Epithelial cell of esophagus (primary cell): ENCODE measurements around the gene EHMT2.
"Not testable (repeated sequence)": the region's sequence is repeated elsewhere in the genome, so short reads cannot be mapped to it uniquely, and the experiment has no call there.

Experiments
- DNase-seq: peaks from one replicate; pipeline ENCODE4 v3.0.0; 2010; ENCODE audit warnings: low read depth
- H3K4me3 ChIP-seq: 2 replicates; pipeline ENCODE4 v1.5.1; 2011; ENCODE audit warnings: mild to moderate bottlenecking, low read length, control low read depth
- TF ChIP-seq, protein P1 (sequence below): IDR thresholded peaks from 2 replicates; pipeline ENCODE4 v1.5.1; 2011; ENCODE audit warnings: low read depth, mild to moderate bottlenecking, low read length, control low read depth, inconsistent platforms; ENCODE audit not compliant: insufficient read depth; ENCODE audit errors: missing control alignments

Gene EHMT2

DNA sequence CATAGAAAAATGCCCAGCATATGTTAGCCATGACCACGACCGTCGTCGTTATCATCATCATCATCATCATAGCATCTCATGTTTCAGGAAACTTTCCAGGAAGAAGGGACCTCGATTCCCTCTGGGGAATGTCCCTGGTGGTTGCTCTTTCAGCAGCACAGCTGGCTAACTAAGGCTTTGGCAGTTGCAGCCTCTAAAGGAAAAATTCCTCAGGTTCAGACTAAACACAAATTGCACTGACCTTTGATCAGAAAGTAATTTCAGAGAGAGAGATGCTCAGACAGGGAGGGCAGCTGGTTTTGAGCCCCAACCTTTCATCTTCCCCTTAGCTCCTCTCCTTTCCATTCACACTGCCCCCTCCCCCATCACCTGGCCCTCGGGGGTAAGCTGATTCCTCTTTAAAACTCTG, 42.8 kb upstream of the EHMT2 start:
- no peak for DNase-seq
- H3K4me3 ChIP-seq = no peak overlapping the region
- TF ChIP-seq, protein P1, sequence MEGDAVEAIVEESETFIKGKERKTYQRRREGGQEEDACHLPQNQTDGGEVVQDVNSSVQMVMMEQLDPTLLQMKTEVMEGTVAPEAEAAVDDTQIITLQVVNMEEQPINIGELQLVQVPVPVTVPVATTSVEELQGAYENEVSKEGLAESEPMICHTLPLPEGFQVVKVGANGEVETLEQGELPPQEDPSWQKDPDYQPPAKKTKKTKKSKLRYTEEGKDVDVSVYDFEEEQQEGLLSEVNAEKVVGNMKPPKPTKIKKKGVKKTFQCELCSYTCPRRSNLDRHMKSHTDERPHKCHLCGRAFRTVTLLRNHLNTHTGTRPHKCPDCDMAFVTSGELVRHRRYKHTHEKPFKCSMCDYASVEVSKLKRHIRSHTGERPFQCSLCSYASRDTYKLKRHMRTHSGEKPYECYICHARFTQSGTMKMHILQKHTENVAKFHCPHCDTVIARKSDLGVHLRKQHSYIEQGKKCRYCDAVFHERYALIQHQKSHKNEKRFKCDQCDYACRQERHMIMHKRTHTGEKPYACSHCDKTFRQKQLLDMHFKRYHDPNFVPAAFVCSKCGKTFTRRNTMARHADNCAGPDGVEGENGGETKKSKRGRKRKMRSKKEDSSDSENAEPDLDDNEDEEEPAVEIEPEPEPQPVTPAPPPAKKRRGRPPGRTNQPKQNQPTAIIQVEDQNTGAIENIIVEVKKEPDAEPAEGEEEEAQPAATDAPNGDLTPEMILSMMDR = no peak

DNA sequence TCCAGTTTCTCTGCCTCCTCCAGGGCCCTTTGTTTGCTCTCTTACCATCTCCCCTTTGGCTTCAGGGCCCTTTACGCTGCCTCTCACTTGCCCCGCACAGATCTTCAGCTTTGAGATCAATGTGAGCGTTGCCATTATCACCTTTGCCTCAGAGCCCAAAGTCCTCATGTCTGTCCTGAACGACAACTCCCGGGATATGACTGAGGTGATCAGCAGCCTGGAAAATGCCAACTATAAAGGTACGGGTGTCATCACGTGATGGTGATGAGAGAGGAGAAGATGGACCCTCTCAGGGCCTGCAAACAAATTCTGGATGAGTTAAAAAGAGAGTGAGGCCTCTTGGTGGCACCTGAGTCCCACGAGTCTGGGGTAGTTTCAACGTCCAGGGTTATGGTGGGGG, 38.3 kb upstream of the EHMT2 start:
- TF ChIP-seq, protein P1 = no peak
- no peak overlapping the region for H3K4me3 ChIP-seq
- DNase-seq = no peak

DNA sequence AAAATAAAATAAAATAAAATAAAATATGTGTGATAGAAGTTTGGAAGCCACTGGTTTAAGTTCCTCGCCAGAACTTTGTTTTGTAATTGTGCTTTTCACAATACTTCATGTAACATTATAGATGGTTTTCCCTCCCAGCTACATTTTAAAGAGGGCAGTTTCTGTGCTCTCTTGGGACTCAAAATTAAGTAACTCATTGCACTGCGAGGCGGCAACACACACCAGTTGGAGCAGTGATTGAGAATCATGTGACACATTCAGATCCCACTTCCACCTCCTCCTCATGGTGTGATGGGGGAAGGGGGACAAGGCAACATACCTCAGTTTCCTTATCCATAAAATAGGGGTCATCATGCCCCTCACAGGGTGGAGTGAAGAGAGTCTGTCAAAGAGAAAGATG, 37.5 kb upstream of the EHMT2 start:
- no peak for DNase-seq
- TF ChIP-seq, protein P1 = no peak
- H3K4me3 ChIP-seq = no peak overlapping the region

DNA sequence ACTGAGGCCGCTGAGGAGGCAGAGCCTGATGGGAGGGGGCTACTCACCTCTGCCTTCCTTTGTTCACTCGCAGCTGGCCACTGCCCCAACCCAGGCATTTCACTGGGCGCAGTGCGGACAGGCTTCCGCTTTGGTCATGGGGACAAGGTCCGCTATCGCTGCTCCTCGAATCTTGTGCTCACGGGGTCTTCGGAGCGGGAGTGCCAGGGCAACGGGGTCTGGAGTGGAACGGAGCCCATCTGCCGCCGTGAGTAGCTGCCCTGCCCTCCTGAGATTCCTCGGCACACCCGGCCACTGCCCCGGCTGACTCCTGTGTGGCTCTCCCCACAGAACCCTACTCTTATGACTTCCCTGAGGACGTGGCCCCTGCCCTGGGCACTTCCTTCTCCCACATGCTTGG, 36.0 kb upstream of the EHMT2 start:
- no peak for DNase-seq
- TF ChIP-seq, protein P1 = no peak
- H3K4me3 ChIP-seq = no peak overlapping the region

DNA sequence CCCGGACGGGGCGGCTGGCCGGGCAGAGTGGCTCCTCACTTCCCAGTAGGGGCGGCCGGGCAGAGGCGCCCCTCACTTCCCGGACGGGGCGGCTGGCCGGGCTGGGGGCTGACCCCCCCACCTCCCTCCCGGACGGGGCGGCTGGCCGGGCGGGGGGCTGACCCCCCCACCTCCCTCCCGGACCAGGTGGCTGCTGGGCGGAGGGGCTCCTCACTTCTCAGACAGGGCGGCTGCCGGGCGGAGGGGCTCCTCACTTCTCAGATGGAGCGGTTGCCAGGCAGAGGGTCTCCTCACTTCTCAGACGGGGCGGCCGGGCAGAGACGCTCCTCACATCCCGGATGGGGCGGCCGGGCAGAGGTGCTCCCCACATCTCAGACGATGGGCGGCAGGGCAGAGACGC, 34.6 kb upstream of the EHMT2 start:
- not testable (repeated sequence) for DNase-seq, H3K4me3 ChIP-seq

DNA sequence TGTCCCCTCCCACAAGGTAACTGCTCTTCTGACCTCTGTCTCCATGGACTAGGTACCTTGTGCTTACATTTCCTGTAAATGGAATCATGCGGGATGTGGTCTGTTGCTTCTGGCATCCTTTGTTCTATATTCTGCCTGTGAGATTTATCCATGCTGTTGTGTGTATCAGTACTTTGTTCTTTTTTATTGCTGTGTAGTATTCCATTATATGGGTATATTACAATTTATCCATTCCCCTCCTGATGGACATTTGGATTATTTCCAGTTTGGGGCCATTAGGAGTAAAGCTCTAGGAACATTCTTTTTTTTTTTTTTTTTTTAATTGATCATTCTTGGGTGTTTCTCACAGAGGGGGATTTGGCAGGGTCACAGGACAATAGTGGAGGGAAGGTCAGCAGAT, 33.5 kb upstream of the EHMT2 start:
- no peak for DNase-seq
- TF ChIP-seq, protein P1 = no peak
- no peak overlapping the region for H3K4me3 ChIP-seq

DNA sequence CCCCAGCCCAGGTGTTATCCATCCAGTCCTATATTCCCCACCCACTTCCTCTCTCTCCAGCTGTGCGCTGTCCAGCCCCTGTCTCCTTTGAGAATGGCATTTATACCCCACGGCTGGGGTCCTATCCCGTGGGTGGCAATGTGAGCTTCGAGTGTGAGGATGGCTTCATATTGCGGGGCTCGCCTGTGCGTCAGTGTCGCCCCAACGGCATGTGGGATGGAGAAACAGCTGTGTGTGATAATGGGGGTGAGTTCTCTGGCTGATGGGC, 31.1 kb upstream of the EHMT2 start:
- no peak overlapping the region for H3K4me3 ChIP-seq
- DNase-seq = no peak
- TF ChIP-seq, protein P1 = no peak
